GM12864 (cell line): Measurements from ENCODE around the gene DIO3.
"Not testable (repeated sequence)": the region's sequence is repeated elsewhere in the genome, so short reads cannot be mapped to it uniquely, and the experiment has no call there.

Experiments used
- DNase-seq: peaks from one replicate; pipeline ENCODE4 v3.0.0-alpha.2; 2011; ENCODE audit warnings: low read depth
- H3K4me3 ChIP-seq: 2 replicates; pipeline ENCODE4 v1.5.1; 2011; ENCODE audit warnings: mild to moderate bottlenecking, low read depth, low read length, control low read depth
- CTCF ChIP-seq: IDR thresholded peaks from 2 replicates; pipeline ENCODE4 v1.5.1; 2011; ENCODE audit warnings: low read depth, mild to moderate bottlenecking, moderate library complexity, low read length, control low read depth, inconsistent platforms; ENCODE audit errors: missing control alignments

DIO3 gene

GRCh38 chr14:101547961-101548669 is 13.2 kb upstream of the DIO3 start:
- no peak for DNase-seq
- no peak for TF ChIP-seq CTCF
- no peak overlapping the region for H3K4me3 ChIP-seq

GRCh38 chr14:101548710-101549109 is 12.6 kb upstream of the DIO3 start:
- no peak for TF ChIP-seq CTCF
- H3K4me3 ChIP-seq = no peak overlapping the region

GRCh38 chr14:101549154-101549553 is 12.1 kb upstream of the DIO3 start:
- no peak for TF ChIP-seq CTCF
- no peak overlapping the region for H3K4me3 ChIP-seq
- no peak for DNase-seq

More at GRCh38 chr14:101548710-101549109, 12.6 kb upstream of the DIO3 start:
- DNase-seq = no peak

- DNase-seq, H3K4me3 ChIP-seq: not testable (repeated sequence)
Observed at GRCh38 chr14:101550202-101550912, 10.9 kb upstream of the DIO3 start.

- TF ChIP-seq CTCF = no peak
- no peak for DNase-seq
- H3K4me3 ChIP-seq = no peak overlapping the region
Observed at GRCh38 chr14:101551729-101552595, 9.3 kb upstream of the DIO3 start.

- no peak for TF ChIP-seq CTCF
- no peak overlapping the region for H3K4me3 ChIP-seq
- no peak for DNase-seq
Observed at GRCh38 chr14:101552786-101553231, 8.5 kb upstream of the DIO3 start.

- no peak for DNase-seq
- no peak for TF ChIP-seq CTCF
Observed at GRCh38 chr14:101553393-101553792, 7.9 kb upstream of the DIO3 start.

More at GRCh38 chr14:101553393-101553792, 7.9 kb upstream of the DIO3 start:
- H3K4me3 ChIP-seq = no peak overlapping the region
